Panc1 (cell line): ENCODE results near the gene PSMB7. TPM values are rescaled to one million over a fixed set of nuclear protein-coding genes. Genes with fewer than 3 reads are reported as not detected.

ENCODE experiments used
- ATAC-seq: fragments of 200-7000 bp; cut with Tn5 transposase; 2 replicates; pipeline ENCODE4 v1.9.1; 2020; ENCODE audit warnings: mild to moderate bottlenecking, moderate library complexity
- BruUV-seq: library from RNA; stranded (reverse); fragments of 400-500 nt; replicated peaks from 2 replicates; lab custom pipeline; 2021; lab: Mats Ljungman, UMichigan
- CTCF ChIA-PET: fragments of 300-600 bp; sonication (Branson Sonifier 250); formaldehyde crosslinking; loops from one replicate; lab custom pipeline; 2022; ENCODE audit warnings: antibody characterized with exemption; lab: Charles Lee
- POLR2A ChIA-PET: fragments of 300-600 bp; sonication (Branson Sonifier 250); formaldehyde crosslinking; loops from one replicate; lab custom pipeline; 2022; ENCODE audit warnings: antibody characterized with exemption; lab: Charles Lee
- DNase-seq: peaks from one replicate; pipeline ENCODE4 v3.0.0-alpha.2; 2010; ENCODE audit warnings: low read depth, low spot score
- H3K27ac ChIP-seq: 2 replicates; pipeline ENCODE4 v1.5.1; 2011; ENCODE audit warnings: mild to moderate bottlenecking, low read length, inconsistent platforms
- H3K27me3 ChIP-seq: fragments of 200-500 bp; sonication (Bioruptor generic); 2 replicates; pipeline ENCODE4 v1.6.0; 2014; ENCODE audit warnings: low read length, inconsistent platforms; ENCODE audit not compliant: control insufficient read depth, insufficient read depth
- H3K36me3 ChIP-seq: fragments of 200-500 bp; sonication (Bioruptor generic); 2 replicates; pipeline ENCODE4 v1.5.1; 2014; ENCODE audit warnings: inconsistent platforms, mild to moderate bottlenecking, low read length, moderate library complexity; ENCODE audit not compliant: control insufficient read depth, insufficient read depth
- H3K4me1 ChIP-seq: 2 replicates; pipeline ENCODE4 v1.5.1; 2011; ENCODE audit warnings: inconsistent platforms, mild to moderate bottlenecking, low read length, moderate library complexity; ENCODE audit not compliant: control insufficient read depth, insufficient read depth
- H3K4me3 ChIP-seq, 2 experiments: 2 replicates each; pipeline ENCODE4 v1.5.1; 2011 to 2012; ENCODE audit warnings: low read depth in 2 of 2, low read length in 2 of 2, mild to moderate bottlenecking in 2 of 2, inconsistent platforms in 1 of 2, moderate library complexity in 1 of 2
- H3K9me3 ChIP-seq: fragments of 200-500 bp; sonication (Bioruptor generic); 2 replicates; pipeline ENCODE4 v1.5.1; 2014; ENCODE audit warnings: low read depth, mild to moderate bottlenecking, inconsistent platforms, low read length, moderate library complexity; ENCODE audit not compliant: control insufficient read depth, insufficient read depth
- CTCF ChIP-seq: fragments of 450-650 bp; IDR thresholded peaks from 2 replicates; pipeline ENCODE4 v1.5.1; 2017; ENCODE audit warnings: mild to moderate bottlenecking
- POLR2AphosphoS5 ChIP-seq: IDR thresholded peaks from 2 replicates; pipeline ENCODE4 v1.6.1; 2012; ENCODE audit warnings: mild to moderate bottlenecking, low read depth, low read length, moderate library complexity
- REST ChIP-seq, 2 experiments: IDR thresholded peaks; 2 replicates each; pipeline ENCODE4 v1.6.1; 2011 to 2012; ENCODE audit warnings: low read depth in 2 of 2, control low read depth in 1 of 2, low read length in 1 of 2, mild to moderate bottlenecking in 1 of 2, moderate library complexity in 1 of 2; ENCODE audit not compliant: insufficient read depth in 1 of 2
- SIN3A ChIP-seq: IDR thresholded peaks from 2 replicates; pipeline ENCODE4 v1.6.1; 2012; ENCODE audit warnings: low read depth, mild to moderate bottlenecking, low read length, moderate library complexity, borderline replicate concordance; ENCODE audit not compliant: insufficient read depth
- TCF7L2 ChIP-seq: IDR thresholded peaks from 2 replicates; pipeline ENCODE4 v1.6.1; 2011; ENCODE audit warnings: mild to moderate bottlenecking, low read depth, low read length, inconsistent platforms
- in situ Hi-C: cut with HindIII; loops from 2 replicates; pipeline ENCODE4 v1.10.0; 2016; ENCODE audit warnings: low sequenced_read_pairs, low pct_unique_long_range_greater_than_20kb
- intact Hi-C: fragments of 100-400 bp; cut with micrococcal nuclease; formaldehyde crosslinking; loops from one replicate; pipeline ENCODE4 v1.10.0; 2022; ENCODE audit not compliant: unreplicated experiment
- total RNA-seq: library from RNA; stranded (reverse); gene quantifications from one replicate; pipeline ENCODE4 v1.2.1, GENCODE V29; 2021; ENCODE audit not compliant: unreplicated experiment

Gene PSMB7
- total RNA-seq, 1 experiment from 2014 or later, result 167 TPM

DNA sequence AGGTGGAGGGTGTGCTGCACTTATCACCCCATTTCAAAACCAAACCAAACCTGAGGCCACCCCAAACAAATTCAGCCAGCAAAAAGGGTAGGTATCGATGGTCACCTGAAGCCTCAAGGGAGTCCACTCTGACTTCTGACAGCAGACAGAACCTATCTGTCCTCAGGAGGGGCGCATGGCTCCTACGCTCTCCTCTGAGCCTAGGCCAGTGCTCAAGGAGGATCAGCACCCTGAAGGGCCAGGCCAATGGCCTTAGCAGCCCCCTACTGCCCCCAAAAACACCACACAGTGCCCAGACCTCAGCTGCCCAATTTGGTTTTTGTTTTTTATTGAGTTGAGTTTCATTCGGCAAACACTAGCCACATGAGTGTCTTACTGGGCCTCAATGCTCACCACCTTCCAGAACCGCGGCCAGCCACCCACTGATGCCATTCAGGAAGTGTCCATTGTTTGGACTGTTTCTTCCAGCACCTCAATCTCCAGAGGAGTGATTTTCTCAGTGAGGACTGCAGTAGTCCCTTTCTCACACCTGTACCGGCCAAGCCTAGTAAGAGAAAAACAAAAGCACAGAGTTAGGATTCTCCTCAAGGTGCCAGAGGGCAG, 62.0 kb downstream of the PSMB7 start:
- ChIA-PET POLR2A (no interaction called here), CTCF (no interaction called here)
- TF ChIP-seq REST (IDR thresholded peaks at IDR 0.05; ENCODE audit: insufficient read depth in 1 of 2, low read depth in 2 of 2, low read length in 1 of 2) (no peak), TCF7L2 (no peak), CTCF (no peak), SIN3A (no peak), POLR2AphosphoS5 (no peak)
- ATAC-seq (no peak), DNase-seq (no peak)
- H3K4me3 ChIP-seq, result no peak overlapping the region
- H3K4me1 ChIP-seq, result peaks cover 48% of the 10 kb centered on the region
- no peaks in the 10 kb centered on the region for H3K9me3 ChIP-seq
- peak overlapping the region; percentile 59 for H3K27ac ChIP-seq
- no TSS peak for BruUV-seq
- no peaks in the 10 kb centered on the region for H3K27me3 ChIP-seq
- H3K36me3 ChIP-seq, result peaks cover 4% of the 10 kb centered on the region
- in situ Hi-C loops, result no loop called here
- intact Hi-C loops, result no loop called here

- ChIA-PET CTCF (no interaction called here), POLR2A (no interaction called here)
- Histone ChIP-seq H3K27me3 (no peaks in the 10 kb centered on the region), H3K4me3 (no peak overlapping the region), H3K4me1 (peaks cover 43% of the 10 kb centered on the region), H3K36me3 (peaks cover 4% of the 10 kb centered on the region), H3K27ac (no peak overlapping the region), H3K9me3 (no peaks in the 10 kb centered on the region)
- intact Hi-C loops (no loop called here), in situ Hi-C loops (no loop called here)
- no TSS peak for BruUV-seq
- ATAC-seq (no peak), DNase-seq (no peak)
- TF ChIP-seq TCF7L2, result no peak
- no peak for TF ChIP-seq SIN3A
- no peak for TF ChIP-seq REST (IDR thresholded peaks at IDR 0.05; ENCODE audit: insufficient read depth in 1 of 2, low read depth in 2 of 2, low read length in 1 of 2)
- no peak for TF ChIP-seq POLR2AphosphoS5
- TF ChIP-seq CTCF, result no peak
Measured at GRCh38 chr9:124352616-124353015, 62.6 kb downstream of the PSMB7 start.
